Measurements from ENCODE around the gene CORO7.
"Not testable (repeated sequence)": the region's sequence is repeated elsewhere in the genome, so short reads cannot be mapped to it uniquely, and the experiment has no call there.

Gene CORO7

GRCh38 chr16:4401510-4401909 lies 14.9 kb downstream of the CORO7 start:
- Histone ChIP-seq H3K9ac (ENCODE audit: insufficient read length) (no peak overlapping the region), H3K9me3 (ENCODE audit: low read depth, low read length) (no peaks in the 10 kb centered on the region), H3K36me3 (ENCODE audit: insufficient read depth, low read length) (no peaks in the 10 kb centered on the region), H3K4me3 (no peak overlapping the region), H3K27ac (no peak overlapping the region)
- TF ChIP-seq FOXP2 (optimal IDR thresholded peaks at IDR 0.05; ENCODE audit: control extremely low read depth, extremely low read length, insufficient read depth) (no peak), EZH2 (IDR thresholded peaks at IDR 0.05) (no peak), POLR2AphosphoS5 (IDR thresholded peaks at IDR 0.05; ENCODE audit: borderline replicate concordance, low read depth, low read length) (no peak)
- DNase-seq (ENCODE audit: low read depth, low spot score): no peak

- Histone ChIP-seq H3K4me3 (no peak overlapping the region), H3K36me3 (ENCODE audit: insufficient read depth, low read length) (no peaks in the 10 kb centered on the region), H3K27ac (no peak overlapping the region), H3K9me3 (ENCODE audit: low read depth, low read length) (no peaks in the 10 kb centered on the region), H3K9ac (ENCODE audit: insufficient read length) (no peak overlapping the region)
- DNase-seq (ENCODE audit: low read depth, low spot score): no peak
- TF ChIP-seq EZH2 (IDR thresholded peaks at IDR 0.05) (no peak), POLR2AphosphoS5 (IDR thresholded peaks at IDR 0.05; ENCODE audit: borderline replicate concordance, low read depth, low read length) (no peak), FOXP2 (optimal IDR thresholded peaks at IDR 0.05; ENCODE audit: control extremely low read depth, extremely low read length, insufficient read depth) (no peak)
These were observed 15.3 kb downstream of the CORO7 start for GRCh38 chr16:4401094-4401501.

GRCh38 chr16:4399001-4399730 lies 17.2 kb downstream of the CORO7 start:
- H3K36me3 ChIP-seq (ENCODE audit: insufficient read depth, low read length): no peaks in the 10 kb centered on the region
- no peak for TF ChIP-seq EZH2 (IDR thresholded peaks at IDR 0.05)
- TF ChIP-seq POLR2AphosphoS5 (IDR thresholded peaks at IDR 0.05; ENCODE audit: borderline replicate concordance, low read depth, low read length): no peak
- no peak for TF ChIP-seq FOXP2 (optimal IDR thresholded peaks at IDR 0.05; ENCODE audit: control extremely low read depth, extremely low read length, insufficient read depth)
- H3K9me3 ChIP-seq (ENCODE audit: low read depth, low read length): no peaks in the 10 kb centered on the region
- no peak overlapping the region for H3K9ac ChIP-seq (ENCODE audit: insufficient read length)
- no peak overlapping the region for H3K4me3 ChIP-seq
- no peak overlapping the region for H3K27ac ChIP-seq
- DNase-seq (ENCODE audit: low read depth, low spot score): no peak

- Histone ChIP-seq H3K4me3 (no peak overlapping the region), H3K9me3 (ENCODE audit: low read depth, low read length) (no peaks in the 10 kb centered on the region), H3K9ac (ENCODE audit: insufficient read length) (no peak overlapping the region), H3K27ac (peak overlapping the region; percentile 76), H3K36me3 (ENCODE audit: insufficient read depth, low read length) (no peaks in the 10 kb centered on the region)
- TF ChIP-seq POLR2AphosphoS5 (IDR thresholded peaks at IDR 0.05; ENCODE audit: borderline replicate concordance, low read depth, low read length): no peak
- no peak for TF ChIP-seq EZH2 (IDR thresholded peaks at IDR 0.05)
- no peak for TF ChIP-seq FOXP2 (optimal IDR thresholded peaks at IDR 0.05; ENCODE audit: control extremely low read depth, extremely low read length, insufficient read depth)
- DNase-seq (ENCODE audit: low read depth, low spot score): no peak
These were observed 21.2 kb downstream of the CORO7 start for GRCh38 chr16:4395055-4395726.

GRCh38 chr16:4393850-4394249 lies 22.5 kb downstream of the CORO7 start:
- not testable (repeated sequence) for H3K4me3 ChIP-seq
- H3K27ac ChIP-seq: peak overlapping the region; percentile 95

GRCh38 chr16:4393240-4393600 lies 23.2 kb downstream of the CORO7 start:
- H3K9ac ChIP-seq (ENCODE audit: insufficient read length): no peak overlapping the region
- peak overlapping the region; percentile 95 for H3K27ac ChIP-seq
- DNase-seq (ENCODE audit: low read depth, low spot score): no peak
- TF ChIP-seq FOXP2 (optimal IDR thresholded peaks at IDR 0.05; ENCODE audit: control extremely low read depth, extremely low read length, insufficient read depth) (no peak), POLR2AphosphoS5 (IDR thresholded peaks at IDR 0.05; ENCODE audit: borderline replicate concordance, low read depth, low read length) (no peak), EZH2 (IDR thresholded peaks at IDR 0.05) (no peak)
- H3K4me3 ChIP-seq: peak overlapping the region; percentile 68; the same call in 1 of the 2 replicates
- no peaks in the 10 kb centered on the region for H3K36me3 ChIP-seq (ENCODE audit: insufficient read depth, low read length)
- no peaks in the 10 kb centered on the region for H3K9me3 ChIP-seq (ENCODE audit: low read depth, low read length)

More at GRCh38 chr16:4393850-4394249, 22.5 kb downstream of the CORO7 start:
- not testable (repeated sequence) for DNase-seq (ENCODE audit: low read depth, low spot score); H3K9ac ChIP-seq (ENCODE audit: insufficient read length); H3K9me3 ChIP-seq (ENCODE audit: low read depth, low read length); H3K36me3 ChIP-seq (ENCODE audit: insufficient read depth, low read length)

GRCh38 chr16:4392382-4393239 lies 23.8 kb downstream of the CORO7 start:
- TF ChIP-seq FOXP2 (optimal IDR thresholded peaks at IDR 0.05; ENCODE audit: control extremely low read depth, extremely low read length, insufficient read depth) (no peak), POLR2AphosphoS5 (IDR thresholded peaks at IDR 0.05; ENCODE audit: borderline replicate concordance, low read depth, low read length) (peak; percentile 29; the same call in 1 of the 2 replicates)
- no peaks in the 10 kb centered on the region for H3K9me3 ChIP-seq (ENCODE audit: low read depth, low read length)
- H3K9ac ChIP-seq (ENCODE audit: insufficient read length): peak overlapping the region; percentile 67
- no peaks in the 10 kb centered on the region for H3K36me3 ChIP-seq (ENCODE audit: insufficient read depth, low read length)
- peak overlapping the region; percentile 95 for H3K27ac ChIP-seq
- DNase-seq (ENCODE audit: low read depth, low spot score): no peak
- peak overlapping the region; percentile 68 for H3K4me3 ChIP-seq

Data from SK-N-MC (cell line).